Duodenal mucosa (tissue), 2 donors: ENCODE measurements around the gene USP25.
A peak's percentile ranks its signal among the peaks of the same experiment; 100 is the strongest.

ENCODE experiments used
- H3K27ac ChIP-seq: one replicate; pipeline ENCODE4 v1.7.0; 2013; ENCODE audit warnings: low read depth, low read length
- H3K27me3 ChIP-seq, 2 donors: one replicate each; pipeline ENCODE4 v1.7.0; 2013; ENCODE audit warnings: low read length in 2 of 2, control low read depth in 1 of 2; ENCODE audit not compliant: insufficient read depth in 2 of 2, control insufficient read depth in 1 of 2
- H3K36me3 ChIP-seq, 2 donors: one replicate each; pipeline ENCODE4 v1.7.0; 2013; ENCODE audit warnings: low read length in 2 of 2, control low read depth in 1 of 2; ENCODE audit not compliant: insufficient read depth in 2 of 2, control insufficient read depth in 1 of 2
- H3K4me1 ChIP-seq, 2 donors: one replicate each; pipeline ENCODE4 v1.7.0; 2013; ENCODE audit warnings: low read length in 2 of 2, control low read depth in 1 of 2; ENCODE audit not compliant: insufficient read depth in 2 of 2, control insufficient read depth in 1 of 2
- H3K4me3 ChIP-seq, 2 donors: one replicate each; pipeline ENCODE4 v1.7.0; 2013; ENCODE audit warnings: low read length in 2 of 2, low read depth in 1 of 2
- H3K9ac ChIP-seq, 2 donors: one replicate each; pipeline ENCODE4 v1.7.0; 2013; ENCODE audit warnings: low read length in 2 of 2, low read depth in 1 of 2
- H3K9me3 ChIP-seq, 2 donors: one replicate each; pipeline ENCODE4 v1.7.0; 2013; ENCODE audit warnings: low read length in 2 of 2, control low read depth in 1 of 2; ENCODE audit not compliant: control insufficient read depth in 1 of 2

The USP25 gene, protein sequence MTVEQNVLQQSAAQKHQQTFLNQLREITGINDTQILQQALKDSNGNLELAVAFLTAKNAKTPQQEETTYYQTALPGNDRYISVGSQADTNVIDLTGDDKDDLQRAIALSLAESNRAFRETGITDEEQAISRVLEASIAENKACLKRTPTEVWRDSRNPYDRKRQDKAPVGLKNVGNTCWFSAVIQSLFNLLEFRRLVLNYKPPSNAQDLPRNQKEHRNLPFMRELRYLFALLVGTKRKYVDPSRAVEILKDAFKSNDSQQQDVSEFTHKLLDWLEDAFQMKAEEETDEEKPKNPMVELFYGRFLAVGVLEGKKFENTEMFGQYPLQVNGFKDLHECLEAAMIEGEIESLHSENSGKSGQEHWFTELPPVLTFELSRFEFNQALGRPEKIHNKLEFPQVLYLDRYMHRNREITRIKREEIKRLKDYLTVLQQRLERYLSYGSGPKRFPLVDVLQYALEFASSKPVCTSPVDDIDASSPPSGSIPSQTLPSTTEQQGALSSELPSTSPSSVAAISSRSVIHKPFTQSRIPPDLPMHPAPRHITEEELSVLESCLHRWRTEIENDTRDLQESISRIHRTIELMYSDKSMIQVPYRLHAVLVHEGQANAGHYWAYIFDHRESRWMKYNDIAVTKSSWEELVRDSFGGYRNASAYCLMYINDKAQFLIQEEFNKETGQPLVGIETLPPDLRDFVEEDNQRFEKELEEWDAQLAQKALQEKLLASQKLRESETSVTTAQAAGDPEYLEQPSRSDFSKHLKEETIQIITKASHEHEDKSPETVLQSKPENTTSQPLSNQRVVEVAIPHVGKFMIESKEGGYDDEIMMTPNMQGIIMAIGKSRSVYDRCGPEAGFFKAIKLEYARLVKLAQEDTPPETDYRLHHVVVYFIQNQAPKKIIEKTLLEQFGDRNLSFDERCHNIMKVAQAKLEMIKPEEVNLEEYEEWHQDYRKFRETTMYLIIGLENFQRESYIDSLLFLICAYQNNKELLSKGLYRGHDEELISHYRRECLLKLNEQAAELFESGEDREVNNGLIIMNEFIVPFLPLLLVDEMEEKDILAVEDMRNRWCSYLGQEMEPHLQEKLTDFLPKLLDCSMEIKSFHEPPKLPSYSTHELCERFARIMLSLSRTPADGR

DNA sequence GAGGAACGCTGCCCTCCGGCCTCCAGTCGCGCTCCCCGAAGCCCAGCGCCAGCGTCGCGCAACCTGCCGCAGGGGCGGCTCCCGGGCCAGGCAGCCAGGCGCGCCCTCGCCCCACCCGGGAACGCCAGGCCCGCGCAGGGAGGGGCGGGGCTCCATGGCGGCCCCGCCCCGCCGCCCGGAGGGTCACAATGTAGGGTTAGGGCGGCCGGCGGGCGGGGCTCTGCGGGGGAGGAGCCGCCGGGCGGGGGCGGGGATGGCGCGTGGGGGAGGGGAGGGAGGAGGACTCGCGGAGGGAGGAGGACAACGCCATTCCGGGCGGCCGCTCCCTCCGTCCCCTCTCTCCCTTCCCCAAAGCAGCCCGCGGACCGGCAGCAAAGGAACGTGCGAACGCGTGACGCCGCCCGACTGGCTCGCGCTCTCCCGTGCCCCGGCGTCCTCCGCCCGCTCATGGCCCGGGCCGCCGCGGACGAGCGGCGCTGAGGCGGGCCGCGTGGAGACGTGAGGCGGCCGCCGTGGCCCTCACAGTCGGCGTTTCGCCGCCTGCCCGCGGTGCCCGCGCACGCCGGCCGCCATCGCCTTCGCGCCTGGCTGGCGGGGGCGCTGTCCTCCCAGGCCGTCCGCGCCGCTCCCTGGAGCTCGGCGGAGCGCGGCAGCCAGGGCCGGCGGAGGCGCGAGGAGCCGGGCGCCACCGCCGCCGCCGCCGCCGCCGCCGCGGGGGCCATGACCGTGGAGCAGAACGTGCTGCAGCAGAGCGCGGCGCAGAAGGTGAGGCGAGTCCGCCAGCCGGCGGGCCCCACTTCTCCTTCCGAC, at the start of gene USP25:
TSS of gene USP25 (plus strand) at position 309 of the 810 bp plus-strand sequence. CDS start at position 721, 412 bp downstream.
- H3K27me3 ChIP-seq: no peaks in the 10 kb centered on the region
- H3K4me1 ChIP-seq: peaks cover 11 to 20% of the 10 kb centered on the region in 2 donors
- H3K36me3 ChIP-seq: no peaks in the 10 kb centered on the region
- peak within 1 kb of the TSS; percentile 92 for H3K27ac ChIP-seq
- H3K9ac ChIP-seq: peak within 1 kb of the TSS; percentile 85
- peak within 1 kb of the TSS; percentile 86 to 93 for H3K4me3 ChIP-seq
- H3K9me3 ChIP-seq: no peaks in the 10 kb centered on the region

DNA sequence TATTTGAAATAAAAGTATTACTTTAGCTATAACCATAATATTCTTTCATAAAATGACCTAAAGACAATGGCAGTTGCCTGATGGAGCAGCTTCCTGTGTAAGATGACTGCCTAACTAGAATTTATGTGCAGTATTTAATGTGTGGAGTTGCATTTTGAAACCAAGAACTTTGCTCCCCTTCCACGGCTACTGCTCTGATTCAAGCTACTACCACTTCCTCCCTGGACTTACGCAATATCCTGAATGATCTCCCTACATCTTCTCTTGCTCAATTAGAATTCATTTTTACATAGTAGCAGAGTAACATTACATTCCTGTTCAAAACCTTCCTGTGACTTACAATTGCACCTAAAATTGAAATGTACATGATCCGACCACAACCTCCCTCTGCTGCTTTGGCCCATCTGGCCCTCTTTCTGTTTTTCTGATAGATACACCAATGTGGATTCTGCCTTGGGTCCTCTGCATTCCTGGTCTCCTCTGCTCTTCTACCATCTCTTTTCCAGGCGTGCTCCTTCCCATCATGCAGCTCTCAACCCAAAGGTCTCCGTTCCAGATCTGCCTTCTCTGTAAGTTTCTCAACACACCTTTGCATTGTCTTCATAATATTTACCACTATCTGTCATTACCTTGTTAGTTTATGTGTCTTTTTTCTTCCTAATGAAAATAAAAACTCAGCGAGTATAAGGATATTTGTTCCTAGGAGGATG, 47.4 kb upstream of the USP25 start:
- Histone ChIP-seq H3K27me3 (no peaks in the 10 kb centered on the region), H3K9me3 (no peaks in the 10 kb centered on the region), H3K9ac (no peak overlapping the region), H3K27ac (no peak overlapping the region), H3K4me3 (no peak overlapping the region), H3K4me1 (no peaks in the 10 kb centered on the region), H3K36me3 (no peaks in the 10 kb centered on the region)

DNA sequence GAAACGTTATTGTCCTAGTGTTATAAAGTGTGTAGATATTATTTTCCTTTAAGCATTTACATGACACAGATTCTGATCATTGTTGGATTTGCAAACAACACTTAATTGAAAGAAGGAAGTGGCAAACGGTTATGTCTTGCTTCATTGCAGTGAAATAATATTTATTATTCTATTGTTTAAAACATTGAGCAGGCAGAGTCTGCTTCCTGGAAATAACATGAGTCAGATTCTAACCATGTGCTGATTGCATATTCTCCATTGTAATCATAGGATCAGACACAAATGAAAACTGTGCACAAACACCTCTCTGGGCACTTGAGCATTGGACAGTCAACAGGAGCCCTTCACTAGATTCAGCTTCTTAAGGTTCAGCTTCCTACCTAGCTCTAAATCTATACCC, 46.8 kb upstream of the USP25 start:
- no peaks in the 10 kb centered on the region for H3K27me3 ChIP-seq
- no peak overlapping the region for H3K9ac ChIP-seq
- H3K4me1 ChIP-seq: no peaks in the 10 kb centered on the region
- H3K9me3 ChIP-seq: no peaks in the 10 kb centered on the region
- H3K4me3 ChIP-seq: no peak overlapping the region
- no peak overlapping the region for H3K27ac ChIP-seq
- no peaks in the 10 kb centered on the region for H3K36me3 ChIP-seq

DNA sequence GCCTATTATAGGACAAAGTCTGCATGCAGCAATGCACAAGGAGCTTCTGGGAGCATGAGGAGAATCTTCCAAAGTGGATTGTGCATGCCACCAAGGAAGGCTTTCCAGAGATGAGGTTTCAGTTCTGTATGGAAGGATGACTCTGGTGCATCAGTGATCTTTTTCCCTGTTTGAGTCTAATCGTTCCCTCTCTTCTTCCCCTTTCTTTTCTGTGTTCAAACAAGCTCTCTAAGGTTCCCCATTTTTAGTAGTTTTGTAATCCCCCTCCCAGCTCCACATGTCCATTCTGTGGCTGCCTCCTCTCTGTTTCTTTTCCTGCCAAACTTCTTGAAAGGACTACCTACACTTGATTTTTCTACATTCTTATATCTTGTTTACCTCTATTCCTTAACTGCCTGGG, 43.3 kb upstream of the USP25 start:
- Histone ChIP-seq H3K27ac (no peak overlapping the region), H3K9ac (no peak overlapping the region), H3K4me1 (no peaks in the 10 kb centered on the region), H3K27me3 (peaks cover 0 to 3% of the 10 kb centered on the region in 2 donors), H3K4me3 (no peak overlapping the region), H3K9me3 (no peaks in the 10 kb centered on the region), H3K36me3 (no peaks in the 10 kb centered on the region)

DNA sequence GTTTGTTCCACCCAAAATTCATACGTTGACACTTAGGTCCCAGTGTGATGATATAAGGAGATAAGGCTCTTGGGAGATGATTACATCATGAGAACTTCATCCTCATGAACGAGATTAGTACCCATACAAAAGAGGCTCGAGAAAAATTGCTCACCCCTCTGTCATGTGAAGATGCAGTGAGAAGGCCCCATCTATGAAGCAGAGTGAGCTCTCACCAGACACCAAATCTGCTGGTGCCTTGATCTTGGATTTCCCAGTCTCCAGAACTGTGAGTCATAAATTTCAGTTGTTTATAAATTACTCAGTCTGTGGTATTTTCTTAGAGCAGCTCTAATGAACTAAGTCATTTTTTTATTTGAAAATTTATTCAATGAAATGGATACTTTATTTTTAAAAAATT, 42.6 kb upstream of the USP25 start:
- H3K4me1 ChIP-seq: no peaks in the 10 kb centered on the region
- no peak overlapping the region for H3K9ac ChIP-seq
- H3K27me3 ChIP-seq: peaks cover 0 to 3% of the 10 kb centered on the region in 2 donors
- no peak overlapping the region for H3K27ac ChIP-seq
- H3K36me3 ChIP-seq: no peaks in the 10 kb centered on the region
- H3K4me3 ChIP-seq: no peak overlapping the region
- H3K9me3 ChIP-seq: no peaks in the 10 kb centered on the region

DNA sequence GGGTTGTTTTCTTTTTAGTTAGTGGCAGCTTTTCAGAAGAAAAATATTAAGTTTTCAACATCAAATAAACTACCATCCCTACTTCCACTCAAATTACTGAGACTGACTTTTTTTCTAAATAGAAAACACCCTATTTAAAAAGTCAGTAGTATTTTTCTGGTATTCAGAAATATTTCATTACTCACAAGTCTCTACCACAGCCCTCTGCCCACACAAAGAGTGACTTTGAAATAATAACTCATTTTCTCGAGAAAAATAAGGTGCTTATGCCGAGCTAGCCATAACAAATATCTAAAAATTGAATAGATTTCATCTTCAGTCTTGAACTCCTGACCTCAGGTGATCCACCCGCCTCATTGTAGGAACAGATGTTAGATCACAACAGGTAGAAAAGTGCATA, 41.8 kb upstream of the USP25 start:
- Histone ChIP-seq H3K27ac (no peak overlapping the region), H3K9me3 (no peaks in the 10 kb centered on the region), H3K4me3 (no peak overlapping the region), H3K9ac (no peak overlapping the region), H3K4me1 (no peaks in the 10 kb centered on the region), H3K27me3 (peaks cover 0 to 3% of the 10 kb centered on the region in 2 donors), H3K36me3 (no peaks in the 10 kb centered on the region)

DNA sequence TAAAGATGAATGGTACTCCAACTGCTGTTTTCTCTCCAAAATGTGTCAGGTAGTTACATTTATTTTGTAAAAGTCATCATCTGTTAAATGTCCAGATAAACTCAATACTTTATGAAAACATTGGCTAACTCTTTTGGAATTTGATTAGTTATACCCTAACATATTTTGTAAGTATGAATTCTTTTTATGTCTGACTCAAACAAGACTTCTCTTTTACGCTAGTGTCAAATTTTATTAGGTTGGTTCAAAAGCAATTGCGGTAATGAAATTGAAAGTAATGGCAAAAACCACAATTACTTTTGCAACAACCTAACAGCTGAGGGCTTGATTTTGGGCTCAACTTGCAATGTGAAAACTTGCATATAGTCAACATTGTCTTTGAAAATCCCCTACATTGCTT, 41.0 kb upstream of the USP25 start:
- H3K36me3 ChIP-seq: no peaks in the 10 kb centered on the region
- H3K4me3 ChIP-seq: no peak overlapping the region
- peaks cover 0 to 3% of the 10 kb centered on the region in 2 donors for H3K27me3 ChIP-seq
- no peak overlapping the region for H3K27ac ChIP-seq
- no peaks in the 10 kb centered on the region for H3K9me3 ChIP-seq
- no peaks in the 10 kb centered on the region for H3K4me1 ChIP-seq
- no peak overlapping the region for H3K9ac ChIP-seq

DNA sequence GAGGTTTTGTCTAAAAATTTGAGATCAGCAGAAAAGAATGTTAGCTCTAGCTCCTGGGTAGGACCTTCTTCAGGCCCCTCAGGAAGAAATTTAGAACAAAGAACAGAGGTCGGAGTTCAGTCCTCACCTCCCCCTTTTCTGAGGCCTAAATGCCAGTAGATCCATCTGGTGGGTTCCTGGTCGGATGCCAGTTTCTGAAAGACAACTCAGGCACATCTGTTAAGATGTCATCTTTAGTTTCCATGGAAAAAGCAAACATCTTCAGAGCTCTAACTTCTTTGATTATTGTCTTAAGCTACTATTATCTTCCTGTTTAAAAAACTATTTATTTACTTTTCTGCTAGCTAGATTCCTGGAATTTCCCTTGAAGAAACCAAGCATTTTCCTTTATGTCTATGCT, 37.1 kb upstream of the USP25 start:
- Histone ChIP-seq H3K27ac (no peak overlapping the region), H3K4me3 (no peak overlapping the region), H3K36me3 (no peaks in the 10 kb centered on the region), H3K9me3 (no peaks in the 10 kb centered on the region), H3K9ac (no peak overlapping the region), H3K27me3 (peaks cover 0 to 3% of the 10 kb centered on the region in 2 donors), H3K4me1 (no peaks in the 10 kb centered on the region)

DNA sequence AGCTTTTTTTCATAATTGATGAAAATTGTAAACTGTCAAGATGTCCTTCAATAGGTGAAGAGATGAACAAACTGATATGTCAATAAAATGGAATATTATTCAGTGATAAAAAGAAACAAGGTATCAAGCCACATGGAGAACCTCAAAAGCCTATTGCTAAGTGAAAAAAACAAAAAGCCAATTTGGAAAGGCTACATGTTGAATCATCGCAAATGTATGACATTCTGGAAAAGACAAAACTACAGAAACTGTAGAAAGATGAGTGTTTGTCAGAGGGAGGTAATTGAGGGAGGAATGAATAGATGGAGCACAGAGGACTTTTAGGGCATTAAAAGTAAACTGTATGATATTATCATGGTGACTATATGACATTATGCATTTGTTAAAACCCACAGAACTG, 34.5 kb upstream of the USP25 start:
- Histone ChIP-seq H3K9me3 (no peaks in the 10 kb centered on the region), H3K9ac (no peak overlapping the region), H3K4me1 (no peaks in the 10 kb centered on the region), H3K27me3 (no peaks in the 10 kb centered on the region), H3K4me3 (no peak overlapping the region), H3K27ac (no peak overlapping the region), H3K36me3 (no peaks in the 10 kb centered on the region)
